DND-41 (cell line): ENCODE measurements around the gene SPDEF.

ENCODE experiments used
- EZH2 ChIP-seq: IDR thresholded peaks from 3 replicates; pipeline ENCODE4 v1.6.1; 2012; ENCODE audit warnings: borderline replicate concordance, low read depth, mild to moderate bottlenecking, moderate library complexity, low read length, inconsistent platforms; ENCODE audit not compliant: severe bottlenecking
- TF ChIP-seq, protein P1 (sequence below): IDR thresholded peaks from 2 replicates; pipeline ENCODE4 v1.5.1; 2012; ENCODE audit warnings: borderline replicate concordance, low read length, moderate library complexity, mild to moderate bottlenecking; ENCODE audit not compliant: poor library complexity, severe bottlenecking; ENCODE audit errors: extremely low read depth

DNA sequence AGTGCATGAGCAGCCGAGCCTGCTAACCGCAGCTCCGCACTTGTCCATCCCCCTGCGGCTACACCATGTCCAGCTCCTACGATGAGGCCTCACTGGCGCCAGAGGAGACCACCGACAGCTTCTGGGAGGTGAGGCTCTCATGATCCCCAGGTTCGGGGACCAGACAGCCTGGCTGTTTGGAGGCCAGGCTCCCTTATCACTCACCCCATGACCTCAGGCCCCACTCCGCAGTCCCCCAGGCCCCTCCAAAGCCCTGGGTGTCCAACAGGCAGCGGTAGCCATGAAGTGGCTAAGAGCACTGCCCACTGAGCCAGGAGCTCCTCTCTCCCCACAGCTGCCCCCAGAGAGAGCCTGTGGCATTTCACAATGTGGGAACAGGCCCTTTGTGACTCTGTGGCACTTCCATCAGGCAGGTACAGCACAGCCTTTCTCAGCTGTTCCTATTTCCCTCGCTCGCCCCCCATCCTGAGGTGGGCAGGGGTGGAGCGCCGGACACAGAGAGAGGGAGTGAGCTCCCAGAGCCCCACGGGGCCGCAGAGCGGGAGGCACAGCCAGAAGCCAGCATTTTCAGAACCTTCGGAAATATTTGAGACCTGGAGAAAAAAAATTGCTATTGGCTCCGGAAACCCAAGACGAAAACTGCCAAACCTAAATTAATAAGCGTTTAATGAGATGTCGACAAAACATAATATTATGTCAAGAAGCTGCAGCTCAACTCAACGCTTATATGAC, 29.7 kb downstream of the SPDEF start:
- TF ChIP-seq, protein P1, sequence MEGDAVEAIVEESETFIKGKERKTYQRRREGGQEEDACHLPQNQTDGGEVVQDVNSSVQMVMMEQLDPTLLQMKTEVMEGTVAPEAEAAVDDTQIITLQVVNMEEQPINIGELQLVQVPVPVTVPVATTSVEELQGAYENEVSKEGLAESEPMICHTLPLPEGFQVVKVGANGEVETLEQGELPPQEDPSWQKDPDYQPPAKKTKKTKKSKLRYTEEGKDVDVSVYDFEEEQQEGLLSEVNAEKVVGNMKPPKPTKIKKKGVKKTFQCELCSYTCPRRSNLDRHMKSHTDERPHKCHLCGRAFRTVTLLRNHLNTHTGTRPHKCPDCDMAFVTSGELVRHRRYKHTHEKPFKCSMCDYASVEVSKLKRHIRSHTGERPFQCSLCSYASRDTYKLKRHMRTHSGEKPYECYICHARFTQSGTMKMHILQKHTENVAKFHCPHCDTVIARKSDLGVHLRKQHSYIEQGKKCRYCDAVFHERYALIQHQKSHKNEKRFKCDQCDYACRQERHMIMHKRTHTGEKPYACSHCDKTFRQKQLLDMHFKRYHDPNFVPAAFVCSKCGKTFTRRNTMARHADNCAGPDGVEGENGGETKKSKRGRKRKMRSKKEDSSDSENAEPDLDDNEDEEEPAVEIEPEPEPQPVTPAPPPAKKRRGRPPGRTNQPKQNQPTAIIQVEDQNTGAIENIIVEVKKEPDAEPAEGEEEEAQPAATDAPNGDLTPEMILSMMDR = no peak
- no peak for TF ChIP-seq EZH2
